Fibroblast of lung (primary cell): ENCODE measurements around the gene SPIN1.

ENCODE experiments used
- CTCF ChIP-seq, 2 donors: IDR thresholded peaks in 1 of 2; conservative IDR thresholded peaks in 1 of 2; 1 replicate in 1 of 2; 2 replicates in 1 of 2; pipeline ENCODE4 v1.5.1; 2011 to 2012; ENCODE audit warnings: low read length in 2 of 2, control low read depth in 1 of 2, inconsistent platforms in 1 of 2, low read depth in 1 of 2, mild to moderate bottlenecking in 1 of 2
- EZH2 ChIP-seq: IDR thresholded peaks from 2 replicates; pipeline ENCODE4 v1.5.1; 2012; ENCODE audit warnings: low read length, control low read depth, mild to moderate bottlenecking; ENCODE audit errors: missing control alignments

- TF ChIP-seq CTCF (conservative IDR thresholded peaks at IDR 0.05 in 1 of 2, IDR thresholded peaks at IDR 0.05 in 1 of 2; ENCODE audit: low read depth in 1 of 2, low read length in 2 of 2) (no peak), EZH2 (no peak)
Measured at GRCh38 chr9:88503845-88504764, 115.9 kb downstream of the SPIN1 start.
